ENCODE data around the gene CST2.
"Not testable (repeated sequence)": the region's sequence is repeated elsewhere in the genome, so short reads cannot be mapped to it uniquely, and the experiment has no call there.

CST2 gene

GRCh38 chr20:23826541-23827021 lies at the start of gene CST2:
Gene CST2 (minus strand): TSS chr20:23826729. CDS start chr20:23826660, 69 bp downstream.
- no peak for DNase-seq (ENCODE audit: low read depth in 2 of 2)

GRCh38 chr20:23875606-23876237 lies 49.2 kb upstream of the CST2 start:
- no peak for DNase-seq (ENCODE audit: low read depth in 2 of 2)

GRCh38 chr20:23874747-23875146 lies 48.2 kb upstream of the CST2 start:
- no peak for DNase-seq (ENCODE audit: low read depth in 2 of 2)

GRCh38 chr20:23873370-23874015 lies 47.0 kb upstream of the CST2 start:
- no peak for DNase-seq (ENCODE audit: low read depth in 2 of 2)

- DNase-seq (ENCODE audit: low read depth in 2 of 2): no peak
These were observed 45.5 kb upstream of the CST2 start for GRCh38 chr20:23872065-23872464.

- no peak for DNase-seq (ENCODE audit: low read depth in 2 of 2)
These were observed 43.9 kb upstream of the CST2 start for GRCh38 chr20:23870461-23870860.

DNA sequence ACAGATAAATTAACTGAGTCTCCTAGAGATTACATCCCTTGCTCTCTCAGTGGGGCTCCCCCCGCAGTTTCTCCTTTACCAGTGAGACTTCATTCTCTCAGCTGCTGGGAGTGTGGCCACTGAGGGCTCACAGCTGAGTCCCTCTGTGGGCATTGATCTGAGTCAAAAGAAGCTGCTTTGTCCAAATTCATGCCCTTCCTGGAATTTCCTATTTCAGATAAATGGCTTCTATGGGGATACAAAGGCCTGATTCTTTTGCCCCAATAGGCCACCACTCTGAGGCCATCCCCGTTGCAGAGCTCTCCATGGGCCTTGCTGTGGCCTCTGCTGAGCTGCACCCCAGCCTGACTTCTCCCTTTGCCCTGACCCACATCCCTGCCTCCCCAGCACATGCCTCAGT lies 43.0 kb upstream of the CST2 start:
- no peak for DNase-seq (ENCODE audit: low read depth in 2 of 2)

GRCh38 chr20:23868321-23868720 lies 41.8 kb upstream of the CST2 start:
- DNase-seq (ENCODE audit: low read depth in 2 of 2): no peak

- DNase-seq (ENCODE audit: low read depth in 2 of 2): no peak
These were observed 40.7 kb upstream of the CST2 start for GRCh38 chr20:23867152-23867776.

DNA sequence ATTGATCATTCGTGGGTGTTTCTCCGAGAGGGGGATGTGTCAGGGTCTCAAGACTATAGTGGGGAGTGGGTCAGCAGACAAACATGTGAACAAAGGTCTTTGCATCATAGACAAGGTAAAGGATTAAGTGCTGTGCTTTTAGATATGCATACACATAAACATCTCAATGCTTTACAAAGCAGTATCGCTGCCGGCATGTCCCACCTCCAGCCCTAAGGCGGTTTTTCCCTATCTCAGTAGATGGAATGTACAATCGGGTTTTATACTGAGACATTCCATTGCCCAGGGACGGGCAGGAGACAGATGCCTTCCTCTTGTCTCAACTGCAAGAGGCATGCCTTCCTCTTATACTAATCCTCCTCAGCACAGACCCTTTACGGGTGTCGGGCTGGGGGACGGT lies 34.2 kb upstream of the CST2 start:
- not testable (repeated sequence) for DNase-seq (ENCODE audit: low read depth in 2 of 2)

DNA sequence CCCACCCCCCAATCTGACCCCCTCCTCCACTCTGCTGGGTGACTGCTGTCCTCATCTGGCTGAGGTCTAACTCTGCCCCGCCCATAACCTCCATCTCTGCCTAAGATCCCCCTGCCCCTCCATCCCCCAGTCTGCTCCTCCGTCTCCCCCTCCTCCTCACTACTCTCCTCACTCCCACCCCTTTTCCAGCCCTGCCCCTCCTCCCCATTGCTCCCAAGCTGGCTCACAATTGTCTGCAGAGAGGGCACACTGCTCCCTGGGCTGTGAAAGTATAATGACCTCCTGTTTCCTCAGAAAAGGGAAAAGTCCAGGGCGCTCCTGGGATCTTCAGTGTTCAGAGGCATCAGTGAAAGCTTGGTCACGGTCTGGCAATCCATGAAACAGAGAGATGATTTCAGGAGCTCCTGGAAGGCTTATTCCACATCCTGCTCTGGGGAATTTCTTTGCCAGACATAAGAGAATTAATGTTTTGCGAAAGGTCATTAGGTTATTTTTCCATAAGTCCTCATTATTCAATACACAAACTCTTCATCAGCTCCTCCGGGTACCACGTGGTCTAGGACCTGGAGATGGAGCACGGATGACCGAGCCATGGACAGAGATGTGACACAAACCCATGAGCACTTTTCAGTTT lies 31.6 kb upstream of the CST2 start:
- no peak for DNase-seq (ENCODE audit: low read depth in 2 of 2)

GRCh38 chr20:23856736-23857135 lies 30.2 kb upstream of the CST2 start:
- no peak for DNase-seq (ENCODE audit: low read depth in 2 of 2)

- no peak for DNase-seq (ENCODE audit: low read depth in 2 of 2)
These were observed 29.7 kb upstream of the CST2 start for GRCh38 chr20:23856226-23856625.

DNA sequence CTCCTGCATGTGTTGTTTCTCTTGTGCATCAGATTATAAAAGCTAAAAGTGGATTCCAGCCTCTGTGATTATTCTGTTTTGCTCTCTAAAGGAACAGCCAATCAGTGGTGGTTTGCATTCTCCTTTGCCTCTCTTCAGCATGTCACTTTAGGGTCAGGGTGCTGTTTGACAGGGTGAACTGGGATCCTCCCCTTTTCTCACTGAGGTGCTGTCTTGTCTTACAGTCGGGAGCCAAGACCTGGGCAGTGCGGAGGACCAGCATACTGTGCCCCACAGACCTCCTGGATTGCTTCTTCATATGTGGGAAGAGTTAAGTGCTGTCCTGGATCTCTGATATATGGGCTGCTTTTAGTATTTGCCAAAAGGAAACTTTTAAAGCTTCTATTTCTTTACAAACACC lies 15.2 kb upstream of the CST2 start:
- DNase-seq (ENCODE audit: low read depth in 2 of 2): no peak

DNA sequence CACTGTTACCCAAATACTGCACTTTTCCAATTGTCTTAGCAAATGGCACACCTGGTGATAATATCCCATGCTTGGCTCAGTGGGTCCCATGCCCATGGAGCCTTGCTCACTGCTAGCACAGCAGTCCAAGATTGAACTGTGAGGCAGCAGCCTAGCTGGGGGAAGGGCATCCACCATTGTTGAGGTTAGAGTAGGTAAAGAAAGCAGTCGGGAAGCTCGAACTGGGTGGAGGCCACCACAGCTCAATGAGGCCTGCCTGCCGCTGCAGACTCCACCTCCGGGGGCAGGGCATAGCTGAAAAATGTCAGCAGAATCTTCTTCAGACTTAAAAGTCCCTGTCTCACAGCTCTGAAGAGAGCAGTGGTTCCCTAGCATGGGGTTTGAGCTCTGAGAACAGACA lies 9.2 kb upstream of the CST2 start:
- DNase-seq (ENCODE audit: low read depth in 2 of 2): no peak

DNA sequence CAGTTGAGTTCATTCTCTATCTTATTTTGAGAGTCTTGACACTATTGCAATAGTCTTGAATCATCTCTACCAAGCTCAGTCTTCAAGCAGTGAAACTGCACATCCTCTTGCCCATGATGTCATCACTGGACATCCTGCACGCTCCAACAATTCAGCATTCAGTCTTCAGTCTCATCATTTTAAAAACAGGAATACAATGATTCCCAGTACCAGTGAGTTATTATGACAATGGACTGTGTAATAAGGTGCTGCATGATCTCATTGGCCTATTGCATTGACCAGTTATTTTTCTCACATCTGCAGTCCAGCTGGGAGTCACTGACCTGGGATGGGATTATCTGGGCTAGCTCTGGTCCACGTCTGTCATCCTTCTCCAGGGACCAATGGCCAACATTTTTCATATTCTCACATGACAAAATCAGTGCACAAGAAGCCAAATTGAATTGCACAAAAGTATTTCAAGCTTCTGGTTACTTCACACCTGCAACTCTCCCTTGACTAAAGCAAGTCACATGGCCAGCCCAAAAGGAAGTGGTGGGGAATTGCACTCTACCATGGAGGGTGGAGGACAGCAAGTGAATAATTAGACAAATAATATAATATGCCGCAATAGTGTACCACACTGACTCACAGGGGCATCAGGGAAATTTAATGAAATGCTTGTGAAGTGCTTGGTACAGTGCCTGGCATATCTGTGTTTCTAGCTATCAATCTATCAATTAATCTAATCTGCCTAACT lies 6.4 kb upstream of the CST2 start:
- DNase-seq (ENCODE audit: low read depth in 2 of 2): no peak

- not testable (repeated sequence) for DNase-seq (ENCODE audit: low read depth in 2 of 2)
These were observed 5.4 kb upstream of the CST2 start for GRCh38 chr20:23831961-23832360.

DNA sequence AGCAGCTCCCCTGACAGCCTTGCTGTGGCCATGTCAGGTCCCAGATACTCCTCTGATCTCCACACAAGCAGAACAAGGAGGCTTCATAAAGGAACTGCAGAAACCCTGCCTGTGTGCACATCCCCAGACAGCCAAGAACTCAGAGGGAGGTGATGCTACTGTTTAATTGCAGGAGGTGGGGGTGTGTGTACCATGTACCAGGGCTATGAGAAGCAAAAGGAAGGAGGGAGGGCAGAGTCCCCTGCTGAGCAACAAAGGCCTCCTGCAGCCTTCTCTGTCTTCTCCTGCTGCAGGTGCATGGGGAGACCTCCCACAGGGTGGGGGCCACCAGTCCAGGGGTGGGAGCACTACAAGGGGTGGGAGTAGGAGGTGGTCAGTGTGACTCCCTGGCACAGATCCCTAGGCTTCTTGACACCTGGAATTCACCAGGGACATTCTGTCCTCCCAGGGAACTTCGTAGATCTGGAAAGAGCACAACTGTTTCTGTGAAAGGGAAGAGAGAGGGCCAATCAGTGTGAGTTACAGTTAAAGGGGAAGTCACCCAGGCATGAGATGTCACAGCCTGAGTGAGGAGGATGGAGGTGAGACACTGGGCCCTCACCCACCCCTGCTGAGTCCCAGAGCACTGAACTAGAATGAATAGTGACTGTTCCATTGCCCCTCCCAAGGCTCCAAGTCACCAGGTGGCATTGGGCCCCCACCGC lies 2.8 kb downstream of the CST2 start:
- no peak for DNase-seq (ENCODE audit: low read depth in 2 of 2)

DNA sequence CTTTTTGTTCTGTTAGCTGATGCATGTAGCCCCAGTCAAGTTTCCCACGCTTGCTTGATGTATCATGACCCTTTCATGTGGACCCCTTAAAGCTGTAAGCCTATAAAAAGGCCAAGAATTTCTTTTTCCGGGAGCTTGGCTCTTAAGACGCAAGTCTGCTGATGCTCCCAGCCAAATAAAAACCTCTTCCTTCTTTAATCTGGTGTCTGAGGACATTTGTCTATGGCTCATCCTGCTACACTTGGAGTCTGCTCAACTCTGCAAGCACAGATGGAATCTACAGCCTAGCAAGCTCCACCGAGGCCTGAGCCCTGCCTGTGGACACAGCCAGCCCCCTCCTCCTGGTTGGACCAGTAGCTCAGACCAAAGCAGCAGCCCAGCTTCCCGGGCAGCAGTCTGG lies 3.4 kb downstream of the CST2 start:
- no peak for DNase-seq (ENCODE audit: low read depth in 2 of 2)

DNA sequence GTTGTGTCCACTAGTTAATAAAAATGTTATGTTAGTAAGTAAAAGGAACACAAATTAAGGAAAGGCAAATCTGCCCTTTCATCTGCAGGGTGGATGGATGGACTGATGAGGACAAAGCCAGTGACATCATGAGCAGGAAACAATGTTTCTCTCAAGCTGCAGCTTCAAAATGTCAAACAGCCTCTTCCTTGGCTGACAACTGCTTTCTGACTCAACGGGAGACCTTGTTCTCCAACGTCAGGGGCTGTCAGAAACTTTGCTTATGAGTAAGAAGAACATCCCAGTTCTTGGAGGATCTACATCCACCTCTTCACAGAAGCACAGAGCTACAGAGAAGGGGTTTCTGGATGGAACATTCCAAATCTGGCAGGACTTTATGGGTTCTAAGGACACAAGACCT lies 6.0 kb downstream of the CST2 start:
- no peak for DNase-seq (ENCODE audit: low read depth in 2 of 2)

- DNase-seq (ENCODE audit: low read depth in 2 of 2): not testable (repeated sequence)
These were observed 15.0 kb downstream of the CST2 start for GRCh38 chr20:23811559-23811958.
